ENCODE measurements around the gene CST8.

Gene CST8

GRCh38 chr20:23544133-23544532 is 53.2 kb downstream of the CST8 start:
- DNase-seq (ENCODE audit: low read depth), result no peak
- no peak for TF ChIP-seq CTCF (IDR thresholded peaks at IDR 0.05; ENCODE audit: low read depth, low read length, missing control alignments)
- H3K4me3 ChIP-seq (ENCODE audit: low read depth, low read length), result no peak overlapping the region
- in situ Hi-C loops (cut with HindIII; ENCODE audit: low sequenced_read_pairs), result no loop called here
